Prostate gland (tissue), 2 donors: ENCODE results near the gene LRRC30.

Source experiments
- CTCF ChIP-seq, 4 experiments: fragments of 200-600 bp in 2 of 4; fragments of 450-650 bp in 2 of 4; sonication (generic) in 2 of 4; IDR thresholded peaks; 1 replicate in 3 of 4; 2 replicates in 1 of 4; pipeline ENCODE4 v1.5.1; 2016 to 2019; ENCODE audit warnings: antibody characterized with exemption in 4 of 4, mild to moderate bottlenecking in 2 of 4, moderate library complexity in 2 of 4
- POLR2A ChIP-seq: fragments of 450-650 bp; IDR thresholded peaks from one replicate; pipeline ENCODE4 v1.6.1; 2016; ENCODE audit warnings: antibody characterized with exemption, mild to moderate bottlenecking
- POLR2AphosphoS5 ChIP-seq: sonication (generic); formaldehyde crosslinking; IDR thresholded peaks from one replicate; pipeline ENCODE4 v1.6.1; 2017; ENCODE audit warnings: antibody characterized with exemption

GRCh38 chr18:7191736-7192135 is 39.2 kb upstream of the LRRC30 start:
- TF ChIP-seq CTCF (IDR thresholded peaks at IDR 0.05) = no peak
- TF ChIP-seq POLR2AphosphoS5 = no peak
- TF ChIP-seq POLR2A = no peak
